Gastrocnemius medialis (tissue), 4 donors: ENCODE measurements around the gene DIP2C.

Source experiments
- CTCF ChIP-seq, 5 experiments: fragments of 450-650 bp in 3 of 5; fragments of 200-600 bp in 2 of 5; sonication (generic) in 2 of 5; IDR thresholded peaks in 4 of 5; conservative IDR thresholded peaks in 1 of 5; 1 replicate in 4 of 5; 2 replicates in 1 of 5; pipeline ENCODE4 v1.5.1; 2016 to 2019; ENCODE audit warnings: antibody characterized with exemption in 5 of 5, mild to moderate bottlenecking in 3 of 5, moderate library complexity in 3 of 5
- POLR2A ChIP-seq, 2 donors: fragments of 450-650 bp; IDR thresholded peaks; one replicate each; pipeline ENCODE4 v1.6.1; 2017; ENCODE audit warnings: antibody characterized with exemption in 2 of 2, mild to moderate bottlenecking in 2 of 2, moderate library complexity in 2 of 2

- TF ChIP-seq CTCF (IDR thresholded peaks at IDR 0.05 in 4 of 5, conservative IDR thresholded peaks at IDR 0.05 in 1 of 5) (no peak), POLR2A (IDR thresholded peaks at IDR 0.05) (no peak)
Observed at GRCh38 chr10:552679-553078, 136.8 kb downstream of the DIP2C start.
